Measurements from ENCODE around the gene ARRDC4. TPM values are rescaled to one million over a fixed set of nuclear protein-coding genes. Genes with fewer than 3 reads are reported as not detected.

The ARRDC4 gene
- total and polyA plus RNA-seq, 2 donors (not counting 1 experiment from before 2014, with no cell fraction given) = 1.1 to 6.7 TPM

- Mint-ChIP-seq H3K4me3 (no peak overlapping the region), H3K27me3 (peaks cover 8% of the 10 kb centered on the region), H3K4me1 (no peaks in the 10 kb centered on the region), H3K9me3 (ENCODE audit: insufficient read depth) (peaks cover 6% of the 10 kb centered on the region), H3K27ac (no peak overlapping the region)
- intact Hi-C loops (cut with micrococcal nuclease) = no loop called here
- no peak overlapping the region for H3K9ac ChIP-seq (ENCODE audit: low read length)
- no peak overlapping the region for H3K4me2 ChIP-seq (replicated peaks; ENCODE audit: low read depth, low read length, poor library complexity, severe bottlenecking)
- POLR2A ChIA-PET = no interaction called here
- H3K9me3 ChIP-seq (ENCODE audit: control extremely low read depth in 1 of 3, control insufficient read depth in 2 of 3, insufficient read depth in 1 of 3, low read length in 2 of 3) = no peaks in the 10 kb centered on the region
- CTCF ChIA-PET = no interaction called here
- no peak overlapping the region for H2AFZ ChIP-seq (ENCODE audit: insufficient read depth, low read depth, low read length, poor library complexity, severe bottlenecking)
- no peaks in the 10 kb centered on the region for H4K20me1 ChIP-seq (ENCODE audit: control insufficient read depth, insufficient read depth, low read length, poor library complexity, severe bottlenecking)
- no peaks in the 10 kb centered on the region for H3K27me3 ChIP-seq (replicated peaks in 1 of 4; ENCODE audit: control extremely low read depth in 1 of 4, control insufficient read depth in 3 of 4, insufficient read depth in 4 of 4, low read length in 3 of 4)
- ATAC-seq (ENCODE audit: low read depth) (no peak), DNase-seq (no peak)
- no peaks in the 10 kb centered on the region for H3K36me3 ChIP-seq (replicated peaks in 1 of 2; ENCODE audit: control extremely low read depth in 1 of 2, control insufficient read depth in 1 of 2, extremely low read depth in 1 of 2, insufficient read depth in 2 of 2, low read length in 1 of 2)
- no peaks in the 10 kb centered on the region for H3K4me1 ChIP-seq (ENCODE audit: control insufficient read depth in 2 of 2, insufficient read depth in 2 of 2, low read length in 2 of 2)
- no peaks in the 10 kb centered on the region for H3K79me2 ChIP-seq (ENCODE audit: control insufficient read depth, insufficient read depth, low read length)
- H3K27ac ChIP-seq (ENCODE audit: low read length in 2 of 2) = no peak overlapping the region
- no peak for TF ChIP-seq EZH2 (IDR thresholded peaks at IDR 0.05; ENCODE audit: borderline replicate concordance, insufficient read depth, low read depth, low read length, poor library complexity, severe bottlenecking)
- no peak for TF ChIP-seq CTCF (IDR thresholded peaks at IDR 0.05)
- 100% methylated on average over 1 of the region's 6 CpGs for WGBS (ENCODE audit: insufficient coverage)
- no peak overlapping the region for H3K4me3 ChIP-seq (ENCODE audit: control extremely low read depth in 1 of 5, extremely low read depth in 1 of 5, insufficient read depth in 1 of 5, low read depth in 2 of 5, low read length in 4 of 5)
These were observed 7.2 kb upstream of the ARRDC4 start for GRCh38 chr15:97953254-97953653.

GRCh38 chr15:97953748-97954147 is 6.8 kb upstream of the ARRDC4 start:
- Histone ChIP-seq H3K27me3 (replicated peaks in 1 of 4; ENCODE audit: control extremely low read depth in 1 of 4, control insufficient read depth in 3 of 4, insufficient read depth in 4 of 4, low read length in 3 of 4) (no peaks in the 10 kb centered on the region), H3K9ac (ENCODE audit: low read length) (no peak overlapping the region), H3K27ac (ENCODE audit: low read length in 2 of 2) (no peak overlapping the region), H3K36me3 (replicated peaks in 1 of 2; ENCODE audit: control extremely low read depth in 1 of 2, control insufficient read depth in 1 of 2, extremely low read depth in 1 of 2, insufficient read depth in 2 of 2, low read length in 1 of 2) (no peaks in the 10 kb centered on the region), H3K4me1 (ENCODE audit: control insufficient read depth in 2 of 2, insufficient read depth in 2 of 2, low read length in 2 of 2) (no peaks in the 10 kb centered on the region), H3K79me2 (ENCODE audit: control insufficient read depth, insufficient read depth, low read length) (no peaks in the 10 kb centered on the region), H3K4me2 (replicated peaks; ENCODE audit: low read depth, low read length, poor library complexity, severe bottlenecking) (no peak overlapping the region), H3K4me3 (ENCODE audit: control extremely low read depth in 1 of 5, extremely low read depth in 1 of 5, insufficient read depth in 1 of 5, low read depth in 2 of 5, low read length in 4 of 5) (no peak overlapping the region), H2AFZ (ENCODE audit: insufficient read depth, low read depth, low read length, poor library complexity, severe bottlenecking) (no peak overlapping the region), H4K20me1 (ENCODE audit: control insufficient read depth, insufficient read depth, low read length, poor library complexity, severe bottlenecking) (no peaks in the 10 kb centered on the region), H3K9me3 (ENCODE audit: control extremely low read depth in 1 of 3, control insufficient read depth in 2 of 3, insufficient read depth in 1 of 3, low read length in 2 of 3) (no peaks in the 10 kb centered on the region)
- Mint-ChIP-seq H3K4me3 (no peak overlapping the region), H3K4me1 (no peaks in the 10 kb centered on the region), H3K27ac (no peak overlapping the region), H3K9me3 (ENCODE audit: insufficient read depth) (peaks cover 6% of the 10 kb centered on the region), H3K27me3 (peaks cover 8% of the 10 kb centered on the region)
- no peak for TF ChIP-seq EZH2 (IDR thresholded peaks at IDR 0.05; ENCODE audit: borderline replicate concordance, insufficient read depth, low read depth, low read length, poor library complexity, severe bottlenecking)
- TF ChIP-seq CTCF (IDR thresholded peaks at IDR 0.05) = no peak
- DNase-seq = no peak
- ChIA-PET CTCF (no interaction called here), POLR2A (no interaction called here)
- ATAC-seq (ENCODE audit: low read depth) = no peak
- intact Hi-C loops (cut with micrococcal nuclease) = no loop called here
- WGBS (ENCODE audit: insufficient coverage) = no CpG with 5 or more reads among the region's 8 CpGs

Measured in B cell (primary cell).